NCI-H1694 (cell line): Measurements from ENCODE around the gene IGF2.
"Not testable (repeated sequence)": the region's sequence is repeated elsewhere in the genome, so short reads cannot be mapped to it uniquely, and the experiment has no call there.

ENCODE experiments used
- DNase-seq: peaks from one replicate; lab custom pipeline; 2025; lab: John Stamatoyannopoulos, UW

Gene IGF2, protein sequence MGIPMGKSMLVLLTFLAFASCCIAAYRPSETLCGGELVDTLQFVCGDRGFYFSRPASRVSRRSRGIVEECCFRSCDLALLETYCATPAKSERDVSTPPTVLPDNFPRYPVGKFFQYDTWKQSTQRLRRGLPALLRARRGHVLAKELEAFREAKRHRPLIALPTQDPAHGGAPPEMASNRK

DNA sequence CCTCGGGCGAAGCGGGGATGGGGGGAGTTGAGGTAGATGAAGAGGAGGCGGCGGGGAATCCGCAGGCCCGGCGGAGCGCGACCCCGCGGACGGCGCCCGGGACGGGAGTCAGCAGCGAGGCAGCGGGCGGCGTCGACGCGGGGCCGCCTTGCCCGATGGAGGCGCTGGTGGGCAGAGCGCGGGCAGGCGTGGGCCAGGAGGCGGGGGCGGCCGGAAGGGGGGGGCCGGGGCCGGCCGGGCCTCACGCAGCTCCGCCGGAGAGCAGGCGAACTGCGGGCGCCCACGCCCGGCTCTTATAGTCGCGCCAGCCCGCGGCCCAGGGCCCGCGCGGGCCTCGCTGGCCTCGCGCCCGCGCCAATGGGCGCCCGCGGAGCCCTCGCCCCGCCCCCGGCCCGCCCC, at the start of gene IGF2:
TSS of gene IGF2 (minus strand) at position 267 of the 399 bp plus-strand sequence. CDS start 3,866 bp downstream, outside the sequence.
- no peak for DNase-seq

DNA sequence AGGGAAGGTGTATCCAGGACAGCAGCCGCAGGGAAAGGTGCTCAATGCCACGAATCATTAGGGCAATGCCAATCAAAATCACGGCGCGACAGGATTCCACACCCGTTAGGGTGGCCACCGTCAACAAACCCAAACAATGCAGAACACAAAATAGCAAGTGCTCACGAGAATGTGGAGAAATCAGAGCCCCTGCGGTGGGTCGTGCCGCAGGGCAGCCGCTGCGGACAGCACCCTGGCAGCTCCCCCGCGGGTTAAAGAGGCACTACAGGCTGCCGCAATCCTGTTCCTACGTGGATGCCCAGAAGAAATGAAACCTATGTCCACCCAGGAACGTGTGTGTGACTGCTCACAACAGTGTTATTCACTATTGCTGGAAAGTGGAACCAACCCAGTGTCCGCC, 49.6 kb upstream of the IGF2 start:
- DNase-seq: no peak

DNA sequence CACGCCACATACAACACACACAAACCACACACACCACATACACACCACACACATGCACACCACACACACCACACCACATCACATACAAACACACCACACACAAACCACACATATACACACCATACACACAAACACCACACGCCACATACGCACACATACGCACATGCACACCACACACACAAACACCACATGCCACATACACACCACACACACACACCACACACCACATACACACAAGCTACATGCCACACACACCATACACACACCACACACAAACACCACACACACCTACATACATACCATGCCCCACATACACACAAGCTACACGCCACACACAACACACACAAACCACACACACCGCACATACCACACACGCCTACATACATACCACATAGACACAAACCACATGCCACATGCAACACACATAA, 48.1 kb upstream of the IGF2 start:
- DNase-seq: no peak

DNA sequence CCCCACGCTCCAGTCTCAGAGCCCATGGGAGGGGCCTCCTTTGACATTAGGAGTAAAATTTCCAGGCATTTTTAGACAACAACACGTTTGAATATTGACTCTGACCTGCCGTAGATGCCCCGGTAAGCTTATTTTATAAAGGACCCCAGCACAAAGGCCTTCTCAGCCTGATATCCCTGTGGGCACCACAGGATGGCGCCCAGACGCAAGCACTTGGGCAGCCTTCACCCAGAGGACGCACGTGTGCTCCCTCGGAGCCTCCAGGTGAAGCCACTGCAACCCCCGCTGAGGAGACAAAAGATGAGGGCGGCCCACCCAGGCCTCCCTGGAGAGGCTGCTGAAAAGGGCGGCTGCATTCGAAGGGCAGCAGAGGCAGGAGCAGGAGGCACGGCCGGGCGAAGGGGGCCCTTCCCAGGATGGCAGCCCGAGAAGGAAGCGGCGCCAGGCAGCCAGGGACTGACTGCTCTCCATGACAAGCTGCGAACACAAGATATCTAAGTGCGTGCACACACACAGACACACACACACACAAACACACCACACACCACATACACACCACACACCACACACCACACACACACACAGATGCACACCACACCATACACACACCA, 47.6 kb upstream of the IGF2 start:
- DNase-seq: peak; percentile 2

DNA sequence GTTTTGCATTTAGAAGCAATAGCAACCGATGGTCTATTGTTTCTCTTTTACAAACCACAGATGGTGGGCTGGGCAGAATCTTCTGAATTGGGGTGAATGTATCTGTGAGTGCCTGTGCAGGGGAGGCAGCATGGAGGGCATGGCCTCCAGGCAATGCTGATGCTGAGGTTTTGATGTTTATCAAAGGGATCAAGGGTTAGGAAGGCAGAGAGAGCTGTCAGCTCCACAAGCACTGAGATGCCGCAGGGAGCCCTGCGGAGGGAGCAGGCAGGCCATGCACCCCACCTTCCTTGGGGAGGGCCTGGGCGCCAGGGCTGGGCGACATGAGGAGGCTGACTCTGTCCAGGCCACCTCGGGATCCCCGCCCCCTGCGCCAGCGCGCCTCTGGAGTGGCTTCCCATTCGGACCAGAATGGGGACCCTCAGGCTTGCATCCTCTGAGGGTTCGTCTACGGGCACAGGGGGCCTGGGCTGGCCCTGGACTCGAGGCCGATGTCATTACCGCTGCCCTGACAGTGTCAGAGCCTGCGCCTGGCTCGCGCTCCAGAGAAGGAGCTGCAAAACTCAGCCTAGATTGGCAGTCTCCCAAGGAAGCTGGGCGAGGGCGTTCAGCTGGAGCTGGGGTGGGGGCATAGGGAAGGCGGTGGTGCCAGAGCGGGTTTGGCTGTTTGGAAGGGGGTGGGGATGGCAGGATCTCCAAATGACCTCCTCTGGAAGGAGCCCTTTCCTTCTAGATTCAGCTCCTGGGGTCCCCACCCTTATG, 46.3 kb upstream of the IGF2 start:
- no peak for DNase-seq

DNA sequence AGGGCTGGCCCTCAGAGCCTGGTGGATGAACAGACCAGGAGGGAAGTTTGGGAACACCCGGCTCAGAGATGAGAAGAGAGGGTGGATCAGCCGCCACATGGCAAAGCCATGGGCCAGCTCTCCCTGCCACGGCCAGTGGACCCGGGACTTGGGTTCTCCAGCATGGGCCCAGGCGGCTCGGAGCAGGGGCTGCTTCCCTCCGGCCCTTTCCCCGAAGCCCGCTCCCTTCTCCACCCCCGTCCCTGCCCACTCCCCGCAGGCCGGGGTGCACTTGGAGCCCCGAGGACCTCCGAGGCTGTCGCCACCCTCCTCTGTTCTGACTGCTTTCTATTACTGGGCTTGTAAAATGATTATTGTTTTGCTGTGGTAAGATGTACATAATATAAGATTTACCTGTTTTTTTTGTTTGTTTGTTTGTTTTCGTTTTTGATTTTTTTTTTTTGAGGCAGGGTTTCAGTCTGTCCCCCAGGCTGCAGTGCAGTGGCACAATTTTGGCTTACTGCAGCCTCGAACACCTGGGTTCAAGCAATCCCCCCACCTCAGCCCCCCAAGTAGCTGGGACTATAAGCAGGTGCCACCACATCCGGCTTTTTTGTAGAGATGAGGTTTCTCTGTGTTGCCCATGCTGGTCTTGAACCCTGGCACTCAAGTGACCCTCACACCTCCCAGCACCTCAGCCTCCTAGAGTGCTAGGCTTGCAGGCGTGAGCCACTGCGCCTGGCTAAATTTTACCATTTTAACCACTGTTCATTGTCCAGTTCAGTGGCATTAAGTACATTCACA, 43.7 kb upstream of the IGF2 start:
- no peak for DNase-seq

DNA sequence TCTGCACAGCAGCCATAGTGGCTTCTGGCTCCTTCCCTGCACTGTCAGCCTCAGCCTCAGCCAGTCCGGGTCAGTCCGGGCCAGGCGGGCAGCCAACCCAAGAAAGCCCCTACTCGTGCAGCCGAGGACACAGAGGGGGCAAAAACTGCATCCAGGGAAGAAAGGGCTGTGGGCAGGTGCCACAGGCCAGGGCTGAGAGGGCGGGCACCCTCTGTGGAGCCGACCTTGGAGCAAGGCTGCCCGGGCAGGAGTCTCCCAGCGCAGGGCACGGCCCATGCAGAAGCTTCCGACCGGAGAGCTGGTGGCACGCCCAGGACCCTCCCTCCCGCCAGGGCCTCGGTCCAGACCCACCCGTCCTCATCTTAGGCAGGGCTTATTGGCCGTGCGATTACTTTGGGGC, 42.9 kb upstream of the IGF2 start:
- DNase-seq: no peak

DNA sequence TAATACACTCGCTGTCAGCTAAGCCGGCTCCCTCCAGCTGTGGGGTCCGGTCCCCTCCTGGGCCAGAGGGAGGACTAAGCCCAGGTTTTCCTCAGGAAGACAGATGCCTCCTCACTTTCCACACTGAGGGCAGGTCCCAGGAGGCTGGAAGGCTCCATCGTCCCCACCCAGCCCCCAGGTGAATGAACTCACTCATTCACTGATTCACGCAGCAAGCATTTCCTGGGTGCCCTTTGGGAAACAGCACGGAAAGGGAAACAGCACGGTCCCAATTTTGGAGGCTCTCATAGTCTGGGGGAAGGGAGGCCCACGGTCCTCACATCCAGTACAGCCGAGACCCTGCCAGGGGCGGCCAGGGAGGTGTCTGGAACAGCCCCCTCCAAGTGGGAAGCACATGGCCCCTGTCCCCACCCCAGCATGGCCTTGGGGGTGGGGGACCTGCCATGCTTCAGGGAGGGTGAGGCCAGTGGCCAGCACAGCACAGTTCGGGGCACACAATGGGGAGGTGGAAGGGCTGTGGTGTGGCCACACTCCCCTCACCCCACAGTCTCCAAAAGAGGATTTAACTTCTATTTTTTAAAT, 41.7 kb upstream of the IGF2 start:
- no peak for DNase-seq

DNA sequence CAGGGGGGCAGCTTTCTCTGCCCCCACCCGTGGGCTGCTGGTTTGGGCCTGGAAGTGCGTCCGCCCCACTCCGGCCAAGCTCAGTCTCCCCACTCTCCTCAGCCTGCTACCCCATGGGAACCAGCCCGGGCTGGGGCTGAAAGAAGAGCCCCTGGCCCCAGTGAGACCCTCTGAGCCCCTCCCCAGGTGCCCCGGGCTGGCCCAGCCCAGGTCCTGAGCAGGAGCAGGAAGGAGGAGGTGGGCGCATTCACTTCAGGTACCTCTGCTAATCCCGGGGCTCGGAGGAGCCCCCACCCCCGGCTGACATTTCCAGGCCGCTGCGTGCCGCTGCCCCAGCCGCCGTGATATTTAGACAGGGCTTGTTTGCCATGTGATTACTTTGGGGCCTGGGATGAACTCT, 41.2 kb upstream of the IGF2 start:
- DNase-seq: no peak

DNA sequence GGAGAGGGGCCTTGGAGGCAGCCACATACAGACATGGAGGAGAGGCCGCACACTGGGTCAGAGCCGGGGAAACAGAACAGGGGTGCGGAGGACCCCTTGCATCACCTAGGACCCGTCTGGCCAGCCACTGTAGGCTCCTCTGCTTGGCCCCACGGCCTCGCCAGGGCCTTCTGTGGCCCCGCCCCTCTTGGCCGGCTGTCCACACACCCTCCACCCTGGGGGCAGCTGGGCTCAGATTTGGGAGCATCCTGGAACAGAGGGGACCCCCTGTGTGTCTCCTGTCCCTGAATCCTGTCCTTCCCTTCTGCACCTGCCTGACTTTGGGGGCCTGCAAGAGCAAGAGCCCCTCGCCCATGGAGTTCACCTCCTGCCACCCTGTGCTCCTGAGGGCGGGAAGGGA, 40.3 kb upstream of the IGF2 start:
- no peak for DNase-seq

DNA sequence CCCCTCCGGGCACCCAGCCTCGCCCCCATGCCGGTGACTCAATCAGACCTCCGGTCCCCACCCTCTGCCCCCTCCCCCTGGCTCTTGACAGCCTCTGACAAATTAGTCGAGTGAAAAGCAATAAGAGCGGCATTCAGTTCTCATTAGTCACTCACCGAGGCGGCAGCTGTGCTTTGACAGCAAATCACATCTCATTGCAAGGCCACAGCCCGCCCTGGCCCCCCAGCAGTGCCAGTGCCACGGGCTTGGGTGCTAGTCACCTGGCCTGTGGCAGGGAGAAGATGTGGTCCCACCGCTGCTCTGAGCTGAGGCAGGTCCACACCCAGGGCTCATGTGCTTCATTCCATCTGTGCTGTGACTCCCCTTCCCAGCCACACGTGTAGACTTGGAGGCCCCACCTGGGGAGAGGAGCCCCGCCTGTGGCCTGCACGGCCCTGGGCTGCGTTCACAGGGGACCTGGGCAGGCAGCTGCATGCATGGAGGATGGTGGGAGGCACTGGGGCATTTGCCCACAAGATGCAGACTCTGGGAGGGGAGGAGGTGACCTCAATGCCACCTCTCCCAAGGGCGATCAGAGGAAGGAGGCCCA, 39.8 kb upstream of the IGF2 start:
- no peak for DNase-seq

DNA sequence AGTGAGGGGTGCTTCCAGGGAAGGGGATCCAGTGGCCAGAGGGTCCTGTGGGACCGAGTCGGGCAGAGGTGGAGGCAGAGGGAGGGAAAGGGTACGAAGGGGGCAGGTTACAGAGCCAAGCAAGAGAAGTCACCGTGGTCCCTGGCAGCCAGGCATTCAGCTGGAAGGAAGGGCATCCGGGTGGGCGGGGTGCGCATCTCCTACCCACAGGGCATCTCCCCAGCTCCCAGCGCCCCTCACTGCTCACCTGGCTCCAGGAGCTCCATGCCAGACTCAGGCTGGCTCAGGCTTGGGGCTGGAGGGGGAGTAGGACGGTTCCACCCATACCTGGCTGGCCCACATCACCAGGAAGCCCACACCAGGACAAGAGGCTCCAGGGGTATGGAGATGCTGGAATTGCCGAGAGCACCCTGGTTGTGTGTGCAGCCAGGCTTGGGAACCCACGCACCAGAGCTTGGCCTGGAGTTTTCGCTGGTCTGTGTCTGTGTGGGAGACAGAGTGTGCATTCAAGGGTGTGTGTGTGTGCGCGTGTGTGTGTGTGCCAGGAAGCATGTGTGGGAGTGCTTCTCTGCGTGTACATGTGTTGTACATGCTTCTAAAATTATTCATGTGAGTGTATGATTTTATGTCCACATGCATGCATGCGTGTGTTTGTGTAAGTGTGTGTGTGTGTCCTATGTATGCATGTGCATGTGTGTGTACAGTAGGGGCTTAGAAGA, 39.0 kb upstream of the IGF2 start:
- not testable (repeated sequence) for DNase-seq

DNA sequence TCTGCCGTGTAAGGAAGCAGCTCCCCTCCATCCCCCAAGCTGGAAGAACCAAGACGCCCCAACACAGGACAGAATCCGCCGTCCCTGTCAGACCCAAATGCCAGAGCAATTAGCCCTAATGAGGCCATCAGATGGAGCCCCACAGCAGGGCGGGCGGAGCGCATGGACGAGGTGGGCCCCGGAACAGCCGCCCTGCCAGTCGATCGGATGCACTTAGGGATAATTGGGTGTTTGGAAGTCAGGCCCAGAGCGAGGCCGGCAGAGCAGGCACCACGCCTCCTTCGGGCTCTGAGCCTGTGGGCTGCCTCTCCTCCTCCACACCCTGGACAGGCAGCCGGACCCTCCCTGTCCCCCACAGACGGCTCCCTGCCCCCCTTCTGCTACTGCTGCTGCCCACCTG, 37.9 kb upstream of the IGF2 start:
- no peak for DNase-seq

DNA sequence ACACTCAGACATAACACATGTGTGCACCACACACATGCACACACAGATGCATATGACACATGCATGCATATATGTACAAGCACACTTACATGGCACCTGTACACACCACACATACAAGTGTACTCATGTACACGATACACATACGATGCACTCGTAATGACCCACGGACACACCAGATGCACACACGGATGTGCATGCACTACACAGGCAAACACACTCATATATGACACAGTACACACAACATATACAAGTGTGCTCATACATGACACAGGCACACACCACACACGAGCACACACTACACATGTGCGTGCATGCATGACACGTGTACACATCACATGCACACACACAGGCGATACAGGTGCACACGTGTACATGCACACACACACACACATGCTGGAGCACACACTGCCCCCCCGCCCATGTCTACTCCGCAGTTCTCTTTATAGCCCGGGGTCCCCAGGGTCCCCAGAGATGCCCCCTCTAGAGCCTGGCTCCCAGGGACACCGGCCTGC, 37.3 kb upstream of the IGF2 start:
- no peak for DNase-seq

DNA sequence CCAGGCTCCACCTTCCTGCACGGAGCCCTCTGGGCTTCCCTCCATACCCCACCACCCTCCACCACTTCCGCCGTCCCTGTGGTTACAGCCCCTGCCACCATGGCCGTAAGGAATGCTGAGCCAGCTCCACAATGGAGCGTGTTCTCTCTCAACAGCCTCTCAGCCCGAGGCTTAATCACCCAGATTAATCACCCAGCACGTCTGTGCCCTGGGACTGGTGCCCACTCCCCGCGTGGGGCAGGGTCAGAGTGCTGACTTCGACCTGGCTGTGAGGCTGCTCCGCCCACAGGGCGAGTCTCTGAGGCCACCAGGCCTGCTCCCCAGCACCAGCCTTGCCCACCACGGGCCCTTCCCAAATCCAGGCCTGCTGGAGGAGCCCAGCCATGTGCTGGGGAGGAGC, 36.5 kb upstream of the IGF2 start:
- DNase-seq: no peak

DNA sequence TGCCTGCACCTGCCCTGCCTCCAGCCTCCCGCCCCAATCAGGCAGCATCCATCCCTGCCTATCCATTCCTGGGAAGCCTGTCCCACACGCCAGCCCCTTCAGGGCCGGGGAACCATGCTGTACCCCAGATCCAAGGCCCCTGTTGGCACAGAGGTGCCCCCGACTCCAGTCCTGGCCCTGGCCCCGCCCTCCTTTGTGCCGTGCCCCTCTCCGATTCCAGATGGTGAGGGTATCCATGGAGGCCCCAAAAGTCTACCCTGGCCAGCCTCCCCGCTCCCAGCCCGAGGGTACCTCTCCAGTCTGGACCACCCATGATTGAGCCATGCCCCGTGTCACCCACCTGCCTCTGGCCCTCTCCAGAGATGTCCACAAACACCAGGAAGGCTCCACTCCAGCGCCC, 35.2 kb upstream of the IGF2 start:
- no peak for DNase-seq

DNA sequence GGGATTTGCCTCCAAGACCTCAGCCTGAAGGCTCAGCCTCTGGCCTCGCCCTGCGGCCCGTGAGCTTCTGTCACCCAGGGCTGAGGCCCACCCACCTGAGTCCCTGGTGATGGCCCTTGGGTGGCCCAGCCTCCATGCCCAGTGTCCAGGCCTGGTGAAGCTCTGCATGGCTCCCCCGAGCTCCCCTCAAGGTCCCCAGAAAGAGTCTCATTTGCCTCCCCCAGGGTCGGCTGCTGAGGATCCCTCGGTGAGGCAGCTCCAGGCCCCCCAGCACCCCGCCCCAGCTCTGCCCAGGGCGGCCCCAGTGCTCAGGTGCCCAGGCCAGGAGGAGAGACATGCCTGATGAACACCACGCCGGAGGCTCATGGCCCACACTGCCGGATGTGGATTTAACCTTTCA, 34.6 kb upstream of the IGF2 start:
- DNase-seq: no peak

DNA sequence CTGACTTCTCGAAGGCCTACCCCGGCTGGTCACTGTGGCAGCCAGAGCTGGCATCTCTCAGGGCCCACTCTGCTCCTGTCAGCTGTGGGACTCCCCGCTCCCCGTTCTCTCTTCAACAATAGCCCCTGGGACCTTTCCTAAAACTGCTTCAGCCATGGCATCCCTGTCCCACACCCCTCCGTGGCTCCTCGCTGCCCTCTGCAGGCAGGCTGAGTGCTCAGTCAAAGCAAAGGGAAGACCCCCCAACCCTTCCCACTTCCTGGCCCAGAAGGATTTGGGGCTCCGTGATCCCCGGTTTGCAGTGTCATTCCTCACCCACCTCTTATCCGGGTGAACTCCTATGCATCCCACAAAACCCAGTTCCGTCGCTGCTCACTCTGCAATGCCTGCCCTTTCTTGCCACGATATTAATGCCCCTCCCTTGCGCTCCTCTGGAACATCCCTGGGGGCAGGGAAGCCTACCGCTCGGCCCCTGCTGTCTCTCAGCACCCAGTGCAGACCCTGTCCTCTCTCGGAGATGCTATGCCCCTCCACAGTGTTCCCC, 34.0 kb upstream of the IGF2 start:
- no peak for DNase-seq

DNA sequence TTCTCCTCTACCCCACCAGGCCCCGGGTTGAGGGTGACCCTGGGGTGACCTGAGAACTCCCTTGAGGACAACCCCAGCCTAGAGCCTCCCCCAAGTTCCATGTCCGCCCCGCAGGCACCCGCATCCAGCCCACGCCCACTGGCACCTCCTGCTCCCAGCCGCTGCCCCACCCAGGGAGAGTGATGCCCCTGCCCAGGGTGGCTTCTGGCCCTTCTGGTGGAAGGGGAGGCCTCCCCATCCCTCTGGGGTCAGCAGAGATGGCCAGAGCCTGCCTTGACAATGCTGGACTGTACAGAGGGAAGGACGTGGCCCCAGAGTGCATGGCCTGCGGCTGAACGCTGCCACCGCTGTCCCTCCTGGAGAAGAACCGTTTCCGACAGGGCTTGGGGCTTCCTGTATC, 33.5 kb upstream of the IGF2 start:
- DNase-seq: no peak

DNA sequence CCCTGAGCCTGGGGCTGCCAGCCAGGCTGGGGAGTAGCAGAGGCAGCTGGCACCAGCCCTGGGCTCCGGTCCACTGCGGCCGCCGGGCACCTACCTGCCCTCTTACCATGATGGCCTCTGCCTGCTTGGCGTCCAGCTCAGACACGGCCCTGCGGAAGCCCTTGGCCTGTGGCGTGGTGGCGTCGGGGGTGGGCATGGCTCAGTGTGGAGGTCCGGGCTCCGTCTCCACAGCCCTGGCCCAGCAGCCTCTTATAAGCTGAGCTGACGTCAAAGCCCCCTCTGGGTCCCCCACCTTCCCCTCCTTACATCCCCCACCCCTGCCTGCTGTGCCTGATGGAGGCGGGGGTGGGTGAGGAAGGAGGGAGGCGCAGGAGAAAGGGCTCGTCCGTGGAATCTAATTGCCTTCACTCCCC, 32.4 kb upstream of the IGF2 start, which contains the start of gene TH:
TSS of gene TH (minus strand) at position 225 of the 413 bp plus-strand sequence. CDS start at position 196, 29 bp downstream.
- no peak for DNase-seq
